C4-2B (cell line): ENCODE results near the gene HCN4.

Source experiments
- CTCF ChIP-seq: fragments of 450-650 bp; conservative IDR thresholded peaks from 2 replicates; pipeline ENCODE4 v1.5.1; 2017; ENCODE audit warnings: mild to moderate bottlenecking
- ZFX ChIP-seq: fragments of 450-650 bp; IDR thresholded peaks from 2 replicates; pipeline ENCODE4 v1.6.1; 2017

GRCh38 chr15:73331501-73331900 lies 37.3 kb downstream of the HCN4 start:
- TF ChIP-seq CTCF (no peak), ZFX (no peak)
